Fibroblast of villous mesenchyme (primary cell): ENCODE measurements around the gene HOXA10. TPM values are rescaled to one million over a fixed set of nuclear protein-coding genes. Genes with fewer than 3 reads are reported as not detected.

Source experiments
- DNase-seq: peaks from one replicate; pipeline ENCODE4 v3.0.0-alpha.2; 2010; ENCODE audit warnings: low read depth
- H3K4me3 ChIP-seq: 2 replicates; pipeline ENCODE4 v1.5.1; 2011; ENCODE audit warnings: low read depth, mild to moderate bottlenecking, low read length
- CTCF ChIP-seq: IDR thresholded peaks from 2 replicates; pipeline ENCODE4 v1.5.1; 2012; ENCODE audit warnings: low read depth, mild to moderate bottlenecking, low read length; ENCODE audit not compliant: insufficient read depth
- total RNA-seq: library from RNA; depleted of rRNA; stranded (reverse); fragments of >200 nt; gene quantifications from 2 replicates; pipeline ENCODE4 v1.2.3, GENCODE V29; 2012

HOXA10 gene
- total RNA-seq, 1 donor: 47.1 TPM

GRCh38 chr7:27147199-27148030 is 26.7 kb downstream of the HOXA10 start, which contains the start of gene HOXA6:
Gene HOXA6, minus strand, starts transcription at chr7:27147774. Its CDS starts 25 bp downstream, at chr7:27147749.
- no peak for TF ChIP-seq CTCF
- peak; percentile 61 for DNase-seq
- peak within 1 kb of the TSS; percentile 77 for H3K4me3 ChIP-seq

- H3K4me3 ChIP-seq: peak overlapping the region; percentile 77
Observed at GRCh38 chr7:27146491-27147198, 27.5 kb downstream of the HOXA10 start.

DNA sequence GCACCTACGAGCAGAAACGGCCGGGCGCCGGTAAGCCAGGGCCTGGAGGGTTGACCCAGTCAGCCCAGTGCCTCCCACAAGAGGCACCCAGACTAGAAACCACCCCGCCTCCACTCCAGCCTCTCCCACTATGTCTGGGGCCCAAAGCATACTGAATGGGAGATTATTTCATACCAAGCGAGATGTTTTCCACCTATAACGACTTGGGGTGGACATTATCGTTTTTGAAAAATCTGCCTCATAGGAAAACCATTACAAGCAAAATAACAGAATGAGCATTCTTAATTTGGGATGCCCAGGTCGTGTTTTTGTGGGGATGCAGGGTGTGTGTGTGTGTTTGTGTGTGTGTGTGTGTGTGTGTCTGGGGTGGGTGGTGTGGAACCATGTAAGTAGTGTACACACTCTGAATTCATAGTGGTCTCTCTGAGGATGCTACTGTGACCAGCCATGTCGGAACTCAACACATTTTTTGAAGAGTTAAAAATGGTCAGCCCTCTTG is 28.2 kb downstream of the HOXA10 start:
- TF ChIP-seq CTCF: no peak
- DNase-seq: peak; percentile 41
- peak overlapping the region; percentile 32 for H3K4me3 ChIP-seq

More at GRCh38 chr7:27146491-27147198, 27.5 kb downstream of the HOXA10 start:
- no peak for TF ChIP-seq CTCF
- peak; percentile 49 for DNase-seq

DNA sequence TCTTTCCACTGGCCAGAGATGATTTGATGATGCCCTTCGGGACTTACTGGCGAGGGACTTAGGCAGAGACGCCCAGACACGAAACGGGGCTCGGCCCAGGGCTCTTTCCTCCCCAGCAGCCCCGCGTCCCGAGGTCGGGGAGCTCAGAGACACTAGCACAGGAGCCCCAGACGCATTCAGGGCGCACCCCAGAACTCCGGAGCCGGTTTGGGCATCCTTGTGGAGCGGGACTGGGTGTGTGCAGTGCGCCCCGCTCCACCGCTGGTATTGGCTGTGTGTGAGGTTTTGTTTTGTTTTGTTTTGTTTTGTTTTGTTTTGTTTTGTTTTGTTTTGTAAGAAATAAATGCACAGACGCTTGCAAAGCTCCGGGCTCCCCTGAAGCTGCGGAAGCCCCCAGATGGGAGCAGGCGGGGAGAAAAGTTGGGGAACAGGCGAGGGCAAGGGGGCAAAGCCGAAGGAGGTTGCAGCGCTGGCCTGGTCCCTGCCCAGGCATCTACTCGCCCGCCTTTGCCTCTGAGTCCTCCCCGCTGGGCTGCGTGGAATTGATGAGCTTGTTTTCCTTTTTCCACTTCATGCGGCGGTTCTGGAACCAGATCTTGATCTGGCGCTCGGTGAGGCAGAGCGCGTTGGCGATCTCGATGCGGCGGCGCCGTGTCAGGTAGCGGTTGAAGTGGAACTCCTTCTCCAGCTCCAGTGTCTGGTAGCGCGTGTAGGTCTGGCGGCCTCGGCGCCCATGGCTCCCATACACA is 28.8 kb downstream of the HOXA10 start:
- DNase-seq: no peak
- no peak for TF ChIP-seq CTCF
- H3K4me3 ChIP-seq: peak overlapping the region; percentile 32

- no peak for TF ChIP-seq CTCF
- peak overlapping the region; percentile 29 for H3K4me3 ChIP-seq
- DNase-seq: no peak
Observed at GRCh38 chr7:27144781-27145164, 29.3 kb downstream of the HOXA10 start.
